Activated naive CD8-positive, alpha-beta T cell treated with anti-CD3 and anti-CD28 coated beads for 36 hours (primary cell): ENCODE data around the gene PRKCSH. TPM values are rescaled to one million over a fixed set of nuclear protein-coding genes. Genes with fewer than 3 reads are reported as not detected.
"Not testable (repeated sequence)": the region's sequence is repeated elsewhere in the genome, so short reads cannot be mapped to it uniquely, and the experiment has no call there.

Source experiments
- DNase-seq: peaks from one replicate; pipeline ENCODE4 v3.0.0; 2021
- H3K27ac Mint-ChIP-seq: one replicate; pipeline ENCODE4 v1.8.0; 2022; ENCODE audit warnings: mild to moderate bottlenecking, moderate library complexity, mixed read lengths
- H3K27me3 Mint-ChIP-seq: one replicate; pipeline ENCODE4 v1.8.0; 2022; ENCODE audit warnings: mild to moderate bottlenecking, mixed read lengths
- H3K36me3 Mint-ChIP-seq: one replicate; pipeline ENCODE4 v1.8.0; 2021; ENCODE audit warnings: mild to moderate bottlenecking, mixed read lengths
- H3K4me1 Mint-ChIP-seq: one replicate; pipeline ENCODE4 v1.8.0; 2021; ENCODE audit warnings: mixed read lengths
- H3K4me3 Mint-ChIP-seq: one replicate; pipeline ENCODE4 v1.8.0; 2022; ENCODE audit warnings: mild to moderate bottlenecking, moderate library complexity, mixed read lengths
- H3K9me3 Mint-ChIP-seq: one replicate; pipeline ENCODE4 v1.8.0; 2022; ENCODE audit warnings: mixed read lengths
- total RNA-seq, 2 experiments: library from RNA; stranded (reverse); gene quantifications; one replicate each; pipeline ENCODE4 v1.2.3, GENCODE V29; 2021

PRKCSH gene
- total RNA-seq, 2 experiments from 2014 or later = 212 to 222 TPM

DNA sequence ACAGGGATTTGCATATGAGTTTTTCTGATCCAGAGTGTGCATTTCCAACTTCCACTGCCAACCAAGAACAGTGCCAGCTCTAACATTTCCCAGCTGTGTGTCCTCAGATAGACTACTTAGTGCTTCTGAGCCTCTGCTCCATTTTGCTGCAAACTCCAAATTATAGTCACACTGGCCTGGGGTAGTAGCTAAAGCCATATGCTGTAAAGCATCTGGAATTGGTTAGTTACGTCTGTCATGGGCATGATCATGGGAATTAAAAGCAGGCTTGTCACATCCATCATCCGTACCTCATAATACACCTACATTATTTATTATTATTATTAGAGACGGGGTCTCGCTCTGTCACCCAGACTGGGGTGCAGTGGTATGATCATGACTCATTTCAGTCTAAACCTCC lies 38.3 kb downstream of the PRKCSH start:
- no peak for DNase-seq
- H3K9me3 Mint-ChIP-seq = no peaks in the 10 kb centered on the region
- no peaks in the 10 kb centered on the region for H3K36me3 Mint-ChIP-seq
- no peak overlapping the region for H3K27ac Mint-ChIP-seq
- H3K4me3 Mint-ChIP-seq = no peak overlapping the region
- H3K27me3 Mint-ChIP-seq = peaks cover 29% of the 10 kb centered on the region
- no peaks in the 10 kb centered on the region for H3K4me1 Mint-ChIP-seq

DNA sequence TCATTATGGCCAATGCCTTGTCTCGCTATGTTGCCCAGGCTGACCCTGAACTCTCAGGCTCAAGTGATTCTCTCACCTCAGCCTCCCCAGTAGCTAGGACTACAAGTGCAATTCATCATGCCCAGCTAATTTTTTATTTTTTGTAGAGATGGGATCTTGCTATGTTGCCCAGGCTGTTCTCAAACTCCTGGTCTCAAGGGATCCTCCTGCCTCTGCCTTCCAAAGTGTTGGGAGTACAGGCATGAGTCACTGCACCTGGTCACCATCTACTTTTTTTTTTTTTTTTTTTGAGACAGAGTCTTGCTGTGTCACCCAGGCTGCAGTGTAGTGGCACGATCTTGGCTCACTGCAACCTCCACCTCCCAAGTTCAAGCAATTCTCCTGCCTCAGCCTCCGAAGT lies 39.9 kb downstream of the PRKCSH start:
- H3K27ac Mint-ChIP-seq, H3K4me3 Mint-ChIP-seq, H3K9me3 Mint-ChIP-seq: not testable (repeated sequence)

GRCh38 chr19:11475861-11476260 lies 40.4 kb downstream of the PRKCSH start:
- H3K4me3 Mint-ChIP-seq = no peak overlapping the region

More for the DNA sequence above, 39.9 kb downstream of the PRKCSH start:
- H3K4me1 Mint-ChIP-seq, DNase-seq, H3K36me3 Mint-ChIP-seq: not testable (repeated sequence)
- peaks cover 36% of the 10 kb centered on the region for H3K27me3 Mint-ChIP-seq

DNA sequence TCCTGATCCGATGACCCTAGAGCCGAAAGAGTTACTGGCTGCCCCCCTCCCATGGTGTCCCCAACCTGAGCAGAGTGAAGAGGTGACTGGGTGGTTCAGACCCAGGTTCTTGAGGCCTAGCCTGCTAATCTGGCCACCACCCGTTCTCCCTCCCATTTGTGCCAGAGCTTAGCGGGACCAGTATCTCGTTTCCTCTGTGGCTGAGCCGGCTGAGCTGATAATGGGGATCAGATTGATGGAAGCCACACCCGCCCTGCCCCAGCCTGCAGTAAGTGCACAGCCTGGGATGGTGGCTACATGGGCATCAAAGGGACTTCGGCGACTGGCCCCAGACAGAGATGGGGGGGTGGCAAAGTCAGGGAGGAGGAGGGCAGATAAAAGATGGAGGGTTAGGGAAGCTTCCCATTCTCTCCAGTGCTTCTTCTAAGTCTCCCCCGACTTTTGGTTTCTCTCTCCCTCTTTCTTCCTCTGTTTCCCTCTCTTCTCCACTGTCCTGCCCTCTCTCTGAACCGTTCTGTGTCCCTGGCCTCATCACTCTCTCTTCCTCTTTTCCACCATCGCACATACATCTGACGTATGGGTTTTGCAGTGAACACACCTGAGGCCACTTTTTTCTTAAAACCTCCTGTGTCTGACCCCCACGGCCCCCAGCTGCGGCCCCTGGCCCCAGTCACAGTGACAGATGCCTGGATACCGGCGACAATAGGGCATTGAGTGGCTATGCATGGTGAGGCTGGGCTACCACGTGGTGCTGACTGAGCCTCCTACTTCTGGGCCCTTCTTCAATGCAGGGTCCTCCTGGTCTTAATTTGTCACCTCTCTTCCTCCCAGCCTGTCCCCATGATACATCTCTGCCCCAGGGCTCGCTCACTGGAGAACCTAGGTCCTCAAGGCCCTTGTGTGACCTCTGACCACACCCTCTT lies 43.0 kb downstream of the PRKCSH start:
- H3K36me3 Mint-ChIP-seq = peaks cover 3% of the 10 kb centered on the region
- DNase-seq = no peak
- H3K4me3 Mint-ChIP-seq = no peak overlapping the region

More at GRCh38 chr19:11475861-11476260, 40.4 kb downstream of the PRKCSH start:
- Mint-ChIP-seq H3K27me3 (peaks cover 36% of the 10 kb centered on the region), H3K4me1 (no peaks in the 10 kb centered on the region), H3K27ac (no peak overlapping the region), H3K9me3 (no peaks in the 10 kb centered on the region), H3K36me3 (no peaks in the 10 kb centered on the region)
- no peak for DNase-seq

GRCh38 chr19:11479090-11479897 lies 43.9 kb downstream of the PRKCSH start:
- H3K27me3 Mint-ChIP-seq = peaks cover 47% of the 10 kb centered on the region
- H3K27ac Mint-ChIP-seq = no peak overlapping the region
- no peaks in the 10 kb centered on the region for H3K9me3 Mint-ChIP-seq
- H3K4me1 Mint-ChIP-seq = peaks cover 18% of the 10 kb centered on the region
- H3K36me3 Mint-ChIP-seq = peaks cover 6% of the 10 kb centered on the region
- H3K4me3 Mint-ChIP-seq = no peak overlapping the region
- DNase-seq = peak; percentile 57

More for the DNA sequence above, 43.0 kb downstream of the PRKCSH start:
- peaks cover 18% of the 10 kb centered on the region for H3K4me1 Mint-ChIP-seq
- peaks cover 49% of the 10 kb centered on the region for H3K27me3 Mint-ChIP-seq
- H3K9me3 Mint-ChIP-seq = no peaks in the 10 kb centered on the region
- no peak overlapping the region for H3K27ac Mint-ChIP-seq

DNA sequence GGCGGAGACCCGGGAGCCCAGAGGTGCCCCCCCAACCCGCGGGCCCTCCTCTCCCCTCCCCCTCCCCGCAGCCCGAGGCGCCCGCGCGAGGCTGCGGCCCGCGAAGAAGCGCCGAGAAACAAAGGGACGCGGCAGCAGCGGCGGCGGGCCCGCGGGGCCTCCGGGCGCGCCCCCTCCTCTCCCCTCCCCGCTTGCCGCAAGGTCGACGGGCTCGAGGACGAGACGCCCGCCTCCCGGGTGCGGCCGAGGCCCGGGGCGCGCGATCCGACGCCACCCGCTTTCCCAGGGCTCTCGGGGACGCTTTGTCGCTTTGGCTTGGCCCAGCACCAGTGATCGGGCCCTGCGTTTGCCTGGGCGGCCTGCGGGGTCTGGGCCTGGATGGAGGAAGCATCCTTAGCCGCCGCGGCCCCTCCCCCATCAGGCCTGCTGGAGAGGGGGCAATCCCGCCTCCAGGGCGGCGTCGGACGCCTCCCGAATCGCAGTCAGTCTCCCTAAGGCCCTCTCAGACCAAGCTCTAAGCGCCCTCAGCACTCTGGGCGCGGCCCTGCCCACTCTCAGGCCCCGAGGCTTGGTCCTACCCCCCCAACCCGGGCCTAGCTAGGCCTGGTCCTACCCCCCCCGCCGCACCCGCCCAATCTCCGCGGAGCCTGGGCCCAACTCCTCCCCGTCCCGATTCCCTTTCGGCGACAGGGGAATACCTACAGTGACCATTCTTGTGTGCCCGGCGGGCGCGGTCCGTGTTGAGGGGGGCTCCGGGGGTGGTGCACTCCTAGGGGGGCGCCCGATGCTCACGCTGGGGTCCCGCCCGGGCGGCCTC lies 44.7 kb downstream of the PRKCSH start:
- H3K4me3 Mint-ChIP-seq = no peak overlapping the region
- no peaks in the 10 kb centered on the region for H3K9me3 Mint-ChIP-seq
- H3K36me3 Mint-ChIP-seq = peaks cover 11% of the 10 kb centered on the region
- H3K27me3 Mint-ChIP-seq = peaks cover 47% of the 10 kb centered on the region
- peaks cover 18% of the 10 kb centered on the region for H3K4me1 Mint-ChIP-seq
- DNase-seq = no peak
- no peak overlapping the region for H3K27ac Mint-ChIP-seq

- Mint-ChIP-seq H3K27ac (no peak within 1 kb of the TSS), H3K27me3 (peaks cover 44% of the 10 kb centered on the region)
- no peak for DNase-seq
These were observed 45.5 kb downstream of the PRKCSH start, which contains the start of gene ELAVL3 for GRCh38 chr19:11480715-11481533. Gene ELAVL3, minus strand, starts transcription at chr19:11481046. Its CDS starts 438 bp downstream, at chr19:11480608.

DNA sequence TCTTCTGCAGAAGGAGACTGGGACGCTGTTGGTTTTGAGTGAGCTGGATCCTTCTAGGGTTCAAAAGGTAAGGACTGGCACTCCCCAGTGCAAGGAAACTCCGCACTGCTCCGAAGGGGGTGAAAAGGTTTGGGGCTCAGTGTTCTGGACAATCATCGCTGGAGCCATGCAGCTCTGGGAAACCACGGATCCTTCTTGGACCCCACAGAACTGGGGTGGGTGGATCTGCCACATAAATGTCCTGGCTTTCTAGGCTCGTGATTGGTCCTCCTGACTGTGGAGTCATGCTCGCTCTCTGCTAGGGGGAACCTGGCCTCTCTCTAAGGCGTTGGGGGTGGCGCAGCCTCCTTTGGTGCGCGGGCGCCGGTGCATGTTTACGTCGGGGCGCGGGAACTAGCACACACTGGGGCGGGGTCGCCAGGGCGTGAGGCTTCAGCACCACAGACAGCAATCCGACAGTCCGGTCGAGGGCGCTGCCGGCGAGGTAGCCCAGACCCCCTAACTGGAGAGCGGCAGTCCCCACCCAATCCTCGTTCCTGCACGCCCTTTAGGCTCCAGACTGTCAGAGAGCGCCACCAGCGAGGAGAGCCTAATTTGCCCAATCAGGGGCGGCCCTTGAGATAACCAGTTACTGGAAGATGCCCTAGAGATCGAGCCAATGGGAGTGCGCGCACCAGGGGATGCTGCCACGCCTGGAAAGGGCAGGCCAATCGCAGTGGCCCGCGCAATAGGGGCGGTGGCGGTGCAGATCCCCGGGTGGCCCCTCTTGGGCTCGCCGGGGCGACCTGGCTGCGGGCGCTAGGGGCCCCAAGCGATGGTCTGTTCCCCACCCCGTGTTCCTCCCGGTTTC lies 46.3 kb downstream of the PRKCSH start:
- Mint-ChIP-seq H3K27me3 (peaks cover 42% of the 10 kb centered on the region), H3K4me3 (peak overlapping the region; percentile 74), H3K36me3 (peaks cover 16% of the 10 kb centered on the region), H3K4me1 (peaks cover 18% of the 10 kb centered on the region), H3K27ac (peak overlapping the region; percentile 82), H3K9me3 (no peaks in the 10 kb centered on the region)
- peak; percentile 91 for DNase-seq

More at GRCh38 chr19:11480715-11481533, 45.5 kb downstream of the PRKCSH start, which contains the start of gene ELAVL3:
- Mint-ChIP-seq H3K36me3 (peaks cover 16% of the 10 kb centered on the region), H3K4me3 (peak within 1 kb of the TSS; percentile 74), H3K9me3 (no peaks in the 10 kb centered on the region), H3K4me1 (peaks cover 18% of the 10 kb centered on the region)

- H3K9me3 Mint-ChIP-seq = no peaks in the 10 kb centered on the region
- peak; percentile 92 for DNase-seq
- peaks cover 38% of the 10 kb centered on the region for H3K27me3 Mint-ChIP-seq
- peaks cover 16% of the 10 kb centered on the region for H3K36me3 Mint-ChIP-seq
- peak overlapping the region; percentile 82 for H3K27ac Mint-ChIP-seq
- H3K4me3 Mint-ChIP-seq = peak overlapping the region; percentile 74
- peaks cover 18% of the 10 kb centered on the region for H3K4me1 Mint-ChIP-seq
These were observed 47.1 kb downstream of the PRKCSH start for GRCh38 chr19:11482384-11483050.

DNA sequence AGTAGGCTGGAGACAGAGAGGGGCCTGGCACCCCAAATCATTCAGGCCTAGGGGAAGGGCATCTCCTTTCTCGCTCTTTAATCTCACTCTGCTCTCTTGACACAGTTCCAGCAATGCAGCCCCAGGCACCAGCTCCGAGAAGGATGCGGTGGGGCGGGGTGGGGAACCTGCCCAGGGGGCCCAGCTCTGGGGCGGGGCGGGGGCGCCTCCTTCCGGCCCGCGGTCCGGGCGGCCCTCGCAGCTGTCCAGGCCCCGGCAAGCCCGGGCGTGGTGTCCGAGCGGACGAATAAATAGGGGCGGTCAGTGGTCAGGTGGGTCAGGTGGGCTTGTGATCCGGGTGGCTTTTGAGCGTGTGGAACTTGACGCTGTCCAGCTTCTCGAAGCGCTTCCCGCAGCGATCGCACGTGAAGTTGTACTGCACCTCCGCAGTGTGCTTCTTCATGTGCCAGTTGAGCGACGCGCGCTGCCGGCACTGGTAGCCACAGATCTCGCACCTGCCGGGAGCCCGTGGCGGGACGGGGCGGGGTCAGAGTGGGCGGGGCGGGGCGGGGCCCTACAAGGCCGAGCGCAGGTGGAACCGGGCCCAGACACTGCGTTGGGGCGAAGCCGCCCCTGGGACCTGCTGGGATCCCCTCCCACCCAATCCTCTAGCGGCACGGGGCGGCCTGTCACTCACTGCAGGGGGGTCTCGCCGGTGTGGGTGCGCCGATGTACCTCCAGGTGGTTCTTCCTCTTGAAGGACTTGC lies 48.1 kb downstream of the PRKCSH start:
- no peak for DNase-seq
- no peaks in the 10 kb centered on the region for H3K9me3 Mint-ChIP-seq
- no peak overlapping the region for H3K27ac Mint-ChIP-seq
- peaks cover 18% of the 10 kb centered on the region for H3K4me1 Mint-ChIP-seq
- peaks cover 16% of the 10 kb centered on the region for H3K36me3 Mint-ChIP-seq
- H3K4me3 Mint-ChIP-seq = no peak overlapping the region
- H3K27me3 Mint-ChIP-seq = peaks cover 31% of the 10 kb centered on the region

- H3K4me3 Mint-ChIP-seq = no peak overlapping the region
- H3K27me3 Mint-ChIP-seq = peaks cover 22% of the 10 kb centered on the region
- H3K36me3 Mint-ChIP-seq = peaks cover 21% of the 10 kb centered on the region
- H3K9me3 Mint-ChIP-seq = no peaks in the 10 kb centered on the region
- DNase-seq = no peak
- H3K27ac Mint-ChIP-seq = no peak overlapping the region
- peaks cover 18% of the 10 kb centered on the region for H3K4me1 Mint-ChIP-seq
These were observed 49.9 kb downstream of the PRKCSH start for GRCh38 chr19:11485245-11485837.
